SK-N-SH (cell line): Measurements from ENCODE around the gene RAI1.

ENCODE experiments used
- EP300 ChIP-seq, 2 experiments: IDR thresholded peaks; 2 replicates each; pipeline versions ENCODE4 v1.4.0 to v1.6.1; 2012; ENCODE audit warnings: borderline replicate concordance in 1 of 2, low read depth in 1 of 2, low read length in 1 of 2
- POLR2AphosphoS5 ChIP-seq: IDR thresholded peaks from 2 replicates; pipeline ENCODE4 v1.6.1; 2012; ENCODE audit warnings: low read depth, low read length
- SIN3A ChIP-seq: IDR thresholded peaks from 2 replicates; pipeline ENCODE4 v1.6.1; 2012; ENCODE audit warnings: low read depth, mild to moderate bottlenecking, low read length, moderate library complexity, borderline replicate concordance
- TF ChIP-seq, protein P1 (sequence below): fragments of 200-600 bp; sonication (generic); IDR thresholded peaks from 2 replicates; pipeline ENCODE4 v1.6.1; 2017; ENCODE audit warnings: antibody characterized with exemption, mild to moderate bottlenecking, moderate library complexity
- TF ChIP-seq, protein P2 (sequence below): IDR thresholded peaks from 2 replicates; pipeline ENCODE4 v1.6.1; 2012; ENCODE audit warnings: mild to moderate bottlenecking, low read depth, low read length, moderate library complexity
- TF ChIP-seq, protein P3 (sequence below): IDR thresholded peaks from 2 replicates; pipeline ENCODE4 v1.4.0; 2012; ENCODE audit warnings: low read depth

DNA sequence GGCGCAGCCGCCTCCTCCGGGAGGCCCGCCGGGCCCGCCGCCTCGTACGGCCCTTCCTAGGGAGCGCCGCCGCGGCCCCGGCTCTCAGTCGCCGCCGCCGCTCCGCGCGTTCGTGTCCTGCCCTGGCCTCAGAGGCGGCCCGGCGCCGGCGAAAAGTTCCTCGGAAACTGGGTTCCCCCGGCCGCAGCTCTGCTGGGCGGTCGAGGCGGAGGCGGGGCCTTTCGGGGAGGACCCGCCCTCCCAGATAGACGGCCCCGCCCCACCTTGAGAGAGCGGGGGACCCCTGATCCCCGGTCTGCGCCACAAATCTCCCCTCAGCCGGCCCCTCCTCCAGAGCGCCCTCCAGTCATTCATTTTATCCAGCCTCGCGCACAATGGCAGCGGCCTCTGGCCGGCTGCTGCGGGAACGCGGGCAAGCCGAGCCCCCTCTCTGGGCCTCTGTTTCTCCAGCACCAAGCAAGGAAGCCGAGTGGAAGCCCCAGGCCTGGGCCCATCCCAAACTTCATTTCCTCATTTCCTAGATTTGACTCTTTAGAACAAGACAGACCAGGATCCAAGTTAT, 155.6 kb downstream of the RAI1 start, which contains the start of gene SREBF1:
- TF ChIP-seq, protein P1, sequence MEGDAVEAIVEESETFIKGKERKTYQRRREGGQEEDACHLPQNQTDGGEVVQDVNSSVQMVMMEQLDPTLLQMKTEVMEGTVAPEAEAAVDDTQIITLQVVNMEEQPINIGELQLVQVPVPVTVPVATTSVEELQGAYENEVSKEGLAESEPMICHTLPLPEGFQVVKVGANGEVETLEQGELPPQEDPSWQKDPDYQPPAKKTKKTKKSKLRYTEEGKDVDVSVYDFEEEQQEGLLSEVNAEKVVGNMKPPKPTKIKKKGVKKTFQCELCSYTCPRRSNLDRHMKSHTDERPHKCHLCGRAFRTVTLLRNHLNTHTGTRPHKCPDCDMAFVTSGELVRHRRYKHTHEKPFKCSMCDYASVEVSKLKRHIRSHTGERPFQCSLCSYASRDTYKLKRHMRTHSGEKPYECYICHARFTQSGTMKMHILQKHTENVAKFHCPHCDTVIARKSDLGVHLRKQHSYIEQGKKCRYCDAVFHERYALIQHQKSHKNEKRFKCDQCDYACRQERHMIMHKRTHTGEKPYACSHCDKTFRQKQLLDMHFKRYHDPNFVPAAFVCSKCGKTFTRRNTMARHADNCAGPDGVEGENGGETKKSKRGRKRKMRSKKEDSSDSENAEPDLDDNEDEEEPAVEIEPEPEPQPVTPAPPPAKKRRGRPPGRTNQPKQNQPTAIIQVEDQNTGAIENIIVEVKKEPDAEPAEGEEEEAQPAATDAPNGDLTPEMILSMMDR = no peak
- TF ChIP-seq, protein P2, sequence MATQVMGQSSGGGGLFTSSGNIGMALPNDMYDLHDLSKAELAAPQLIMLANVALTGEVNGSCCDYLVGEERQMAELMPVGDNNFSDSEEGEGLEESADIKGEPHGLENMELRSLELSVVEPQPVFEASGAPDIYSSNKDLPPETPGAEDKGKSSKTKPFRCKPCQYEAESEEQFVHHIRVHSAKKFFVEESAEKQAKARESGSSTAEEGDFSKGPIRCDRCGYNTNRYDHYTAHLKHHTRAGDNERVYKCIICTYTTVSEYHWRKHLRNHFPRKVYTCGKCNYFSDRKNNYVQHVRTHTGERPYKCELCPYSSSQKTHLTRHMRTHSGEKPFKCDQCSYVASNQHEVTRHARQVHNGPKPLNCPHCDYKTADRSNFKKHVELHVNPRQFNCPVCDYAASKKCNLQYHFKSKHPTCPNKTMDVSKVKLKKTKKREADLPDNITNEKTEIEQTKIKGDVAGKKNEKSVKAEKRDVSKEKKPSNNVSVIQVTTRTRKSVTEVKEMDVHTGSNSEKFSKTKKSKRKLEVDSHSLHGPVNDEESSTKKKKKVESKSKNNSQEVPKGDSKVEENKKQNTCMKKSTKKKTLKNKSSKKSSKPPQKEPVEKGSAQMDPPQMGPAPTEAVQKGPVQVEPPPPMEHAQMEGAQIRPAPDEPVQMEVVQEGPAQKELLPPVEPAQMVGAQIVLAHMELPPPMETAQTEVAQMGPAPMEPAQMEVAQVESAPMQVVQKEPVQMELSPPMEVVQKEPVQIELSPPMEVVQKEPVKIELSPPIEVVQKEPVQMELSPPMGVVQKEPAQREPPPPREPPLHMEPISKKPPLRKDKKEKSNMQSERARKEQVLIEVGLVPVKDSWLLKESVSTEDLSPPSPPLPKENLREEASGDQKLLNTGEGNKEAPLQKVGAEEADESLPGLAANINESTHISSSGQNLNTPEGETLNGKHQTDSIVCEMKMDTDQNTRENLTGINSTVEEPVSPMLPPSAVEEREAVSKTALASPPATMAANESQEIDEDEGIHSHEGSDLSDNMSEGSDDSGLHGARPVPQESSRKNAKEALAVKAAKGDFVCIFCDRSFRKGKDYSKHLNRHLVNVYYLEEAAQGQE = no peak
- TF ChIP-seq EP300 (IDR thresholded peaks at IDR 0.05; ENCODE audit: borderline replicate concordance in 1 of 2, low read depth in 1 of 2, low read length in 1 of 2) (no peak), POLR2AphosphoS5 (no peak; the same call in 1 of the 2 replicates), SIN3A (no peak)
- TF ChIP-seq, protein P3, sequence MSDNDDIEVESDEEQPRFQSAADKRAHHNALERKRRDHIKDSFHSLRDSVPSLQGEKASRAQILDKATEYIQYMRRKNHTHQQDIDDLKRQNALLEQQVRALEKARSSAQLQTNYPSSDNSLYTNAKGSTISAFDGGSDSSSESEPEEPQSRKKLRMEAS = peak; percentile 16
